Endothelial cell of umbilical vein (primary cell): ENCODE results near the gene AKT1. TPM values are rescaled to one million over a fixed set of nuclear protein-coding genes. Genes with fewer than 3 reads are reported as not detected.

Source experiments
- BruUV-seq: library from RNA; stranded (reverse); fragments of 400-500 nt; replicated peaks from 2 replicates; lab custom pipeline; 2021; lab: Mats Ljungman, UMichigan
- CTCF ChIA-PET: fragments of 300-600, 350-600 bp; sonication (Branson Sonifier 250); formaldehyde crosslinking; loops from one replicate; lab custom pipeline; 2021; ENCODE audit warnings: antibody characterized with exemption, inconsistent platforms; lab: Charles Lee
- POLR2A ChIA-PET: fragments of 300-600, 350-600 bp; sonication (Branson Sonifier 250); formaldehyde crosslinking; loops from one replicate; lab custom pipeline; 2021; ENCODE audit warnings: antibody characterized with exemption, inconsistent platforms; lab: Charles Lee
- DNase-seq: peaks from one replicate; pipeline ENCODE4 v3.0.0-alpha.2; 2011; ENCODE audit warnings: low read depth, low spot score
- FAIRE-seq: peaks from 2 replicates; lab custom pipeline; 2011; peaks lifted over from hg19 to GRCh38; lab: Jason Lieb, UNC
- H2AFZ ChIP-seq: 2 replicates; pipeline ENCODE4 v1.6.0; 2012; ENCODE audit warnings: low read depth, low read length, control low read depth, inconsistent platforms
- H3K27ac ChIP-seq: 2 replicates; pipeline ENCODE4 v1.5.1; 2011; ENCODE audit warnings: low read depth, mild to moderate bottlenecking, control low read depth, low read length, moderate library complexity; ENCODE audit not compliant: insufficient read depth
- H3K27me3 ChIP-seq, 2 experiments: 2 replicates each; pipeline versions ENCODE4 v1.6.0 to v1.6.1; 2011; ENCODE audit warnings: low read length in 2 of 2, mixed read lengths in 1 of 2; ENCODE audit not compliant: control insufficient read depth in 2 of 2, insufficient read depth in 2 of 2
- H3K36me3 ChIP-seq, 2 experiments: 2 replicates in 1 of 2; 3 replicates in 1 of 2; pipeline ENCODE4 v1.5.1; 2011; ENCODE audit warnings: low read length in 2 of 2, mild to moderate bottlenecking in 1 of 2, moderate library complexity in 1 of 2; ENCODE audit not compliant: control insufficient read depth in 2 of 2, insufficient read depth in 2 of 2; ENCODE audit errors: extremely low read depth in 1 of 2
- H3K4me1 ChIP-seq: 3 replicates; pipeline ENCODE4 v1.5.1; 2011; ENCODE audit warnings: mild to moderate bottlenecking, low read length; ENCODE audit not compliant: control insufficient read depth, insufficient read depth; ENCODE audit errors: extremely low read depth
- H3K4me2 ChIP-seq: 2 replicates; pipeline ENCODE4 v1.6.1; 2011; ENCODE audit warnings: low read length, control low read depth, mixed read lengths; ENCODE audit not compliant: insufficient read depth
- H3K4me3 ChIP-seq, 3 experiments: fragments of 200-600 bp in 1 of 3; sonication (generic), shearing (Covaris generic) in 1 of 3; replicated peaks in 1 of 3; 2 replicates each; pipeline ENCODE4 v1.5.1; 2011 to 2016; ENCODE audit warnings: control low read depth in 3 of 3, low read length in 3 of 3, mild to moderate bottlenecking in 2 of 3, inconsistent platforms in 1 of 3, low read depth in 1 of 3, moderate library complexity in 1 of 3; ENCODE audit not compliant: insufficient read depth in 1 of 3
- H3K79me2 ChIP-seq: 2 replicates; pipeline ENCODE4 v1.6.0; 2012; ENCODE audit warnings: low read length, inconsistent platforms; ENCODE audit not compliant: control insufficient read depth, insufficient read depth
- H3K9ac ChIP-seq: replicated peaks from 2 replicates; pipeline ENCODE3; 2011; ENCODE audit warnings: low read length, control low read depth; ENCODE audit not compliant: insufficient read depth; ENCODE audit errors: extremely low read depth
- H3K9me1 ChIP-seq: replicated peaks from 3 replicates; pipeline ENCODE4 v1.6.0; 2011; ENCODE audit warnings: mild to moderate bottlenecking, low read length; ENCODE audit not compliant: control insufficient read depth, insufficient read depth; ENCODE audit errors: extremely low read depth
- H3K9me3 ChIP-seq: replicated peaks from 2 replicates; pipeline ENCODE4 v1.5.1; 2012; ENCODE audit warnings: low read length, inconsistent platforms; ENCODE audit not compliant: control insufficient read depth, insufficient read depth
- H4K20me1 ChIP-seq: replicated peaks from 2 replicates; pipeline ENCODE3; 2011; ENCODE audit warnings: mild to moderate bottlenecking, low read length; ENCODE audit not compliant: control insufficient read depth, insufficient read depth; ENCODE audit errors: extremely low read depth
- CTCF ChIP-seq, 2 donors: IDR thresholded peaks; 1 replicate in 1 of 2; 2 replicates in 1 of 2; pipeline ENCODE4 v1.5.1; 2011; ENCODE audit warnings: low read length in 2 of 2, mild to moderate bottlenecking in 2 of 2, moderate library complexity in 2 of 2, control low read depth in 1 of 2, inconsistent platforms in 1 of 2, low read depth in 1 of 2; ENCODE audit not compliant: insufficient read depth in 1 of 2; ENCODE audit errors: extremely low read depth in 1 of 2
- EZH2 ChIP-seq: IDR thresholded peaks from 2 replicates; pipeline ENCODE4 v1.6.1; 2012; ENCODE audit warnings: borderline replicate concordance, low read depth, mild to moderate bottlenecking, moderate library complexity, low read length, inconsistent platforms; ENCODE audit not compliant: severe bottlenecking
- FOS ChIP-seq: IDR thresholded peaks from 2 replicates; pipeline ENCODE4 v1.6.1; 2011; ENCODE audit warnings: mild to moderate bottlenecking, low read length, moderate library complexity, borderline replicate concordance; ENCODE audit not compliant: insufficient read depth
- GATA2 ChIP-seq: IDR thresholded peaks from 2 replicates; pipeline ENCODE4 v1.7.0; 2011; ENCODE audit warnings: low read depth, mild to moderate bottlenecking, moderate library complexity, mixed read lengths, low read length; ENCODE audit not compliant: insufficient read length, insufficient read depth
- JUN ChIP-seq: IDR thresholded peaks from 2 replicates; pipeline ENCODE4 v1.6.1; 2011; ENCODE audit warnings: borderline replicate concordance, low read depth; ENCODE audit not compliant: insufficient read length, insufficient read depth
- MAX ChIP-seq: IDR thresholded peaks from 2 replicates; pipeline ENCODE4 v1.6.1; 2011; ENCODE audit not compliant: insufficient read depth, insufficient read length
- MYC ChIP-seq: IDR thresholded peaks from one replicate; pipeline ENCODE4 v1.6.1; 2011; ENCODE audit warnings: mild to moderate bottlenecking, low read depth, low read length
- POLR2A ChIP-seq: IDR thresholded peaks from 2 replicates; pipeline ENCODE4 v1.6.1; 2012; ENCODE audit warnings: low read depth, mild to moderate bottlenecking, control low read depth, low read length
- POLR2AphosphoS5 ChIP-seq: IDR thresholded peaks from 2 replicates; pipeline ENCODE4 v1.6.1; 2012; ENCODE audit warnings: low read depth, mild to moderate bottlenecking, control low read depth, low read length, moderate library complexity; ENCODE audit not compliant: insufficient read depth
- dilution Hi-C: fragments of 300-500 bp; cut with MboI; formaldehyde crosslinking; loops from one replicate; pipeline ENCODE4 v1.15.0; 2019; ENCODE audit warnings: low sequenced_read_pairs; ENCODE audit not compliant: extremely low pct_ligation_motif_present
- intact Hi-C: fragments of 100-400 bp; cut with micrococcal nuclease; formaldehyde crosslinking; loops from one replicate; pipeline ENCODE4 v1.10.0; 2022
- polyA plus RNA-seq, 4 experiments: library from polyadenylated mRNA; depleted of rRNA in 3 of 4; stranded (reverse) in 3 of 4; unstranded in 1 of 4; fragments of >200 nt; gene quantifications; 2 replicates each; pipeline versions ENCODE4 v1.2.1 to v1.2.3, GENCODE V29; 2011 to 2012; ENCODE audit warnings: missing spikeins in 1 of 4
- total RNA-seq: library from RNA; stranded (reverse); gene quantifications from 2 replicates; pipeline ENCODE4 v1.2.3, GENCODE V29; 2021

AKT1 gene
- total and polyA plus RNA-seq, 2 donors (not counting 3 experiments of a cell fraction or from before 2014, with no cell fraction given): 177 to 191 TPM

GRCh38 chr14:104734991-104735779 lies 60.4 kb downstream of the AKT1 start:
- no peaks in the 10 kb centered on the region for H3K79me2 ChIP-seq
- no peak overlapping the region for H3K4me2 ChIP-seq
- FAIRE-seq (peak; percentile 42), DNase-seq (no peak)
- dilution Hi-C loops (no loop called here), intact Hi-C loops (no loop called here)
- peak overlapping the region; percentile 64 for H3K27ac ChIP-seq
- no peaks in the 10 kb centered on the region for H3K27me3 ChIP-seq
- ChIA-PET POLR2A (interaction anchor here (1.9 kb wide), 1 partner anchor 17 kb away, joined by 6 read pairs; the partner anchor contains the start of gene SIVA1), CTCF (interaction anchor here (0.9 to 4.1 kb wide), 5 partner anchors 9 to 28 kb away, joined by 3 to 11 read pairs (median 5); no protein-coding TSS in a partner anchor)
- H3K4me1 ChIP-seq: peaks cover 19% of the 10 kb centered on the region
- BruUV-seq: no TSS peak
- H2AFZ ChIP-seq: peak overlapping the region; percentile 93
- no peaks in the 10 kb centered on the region for H3K9me3 ChIP-seq
- H3K4me3 ChIP-seq: no peak overlapping the region
- H3K9ac ChIP-seq: no peak overlapping the region
- H3K36me3 ChIP-seq: no peaks in the 10 kb centered on the region
- TF ChIP-seq EZH2: no peak
- TF ChIP-seq POLR2AphosphoS5: no peak
- TF ChIP-seq FOS: no peak
- no peak for TF ChIP-seq JUN
- TF ChIP-seq MAX: no peak
- TF ChIP-seq POLR2A: no peak
- TF ChIP-seq MYC: no peak
- TF ChIP-seq CTCF (IDR thresholded peaks at IDR 0.05; ENCODE audit: extremely low read depth in 1 of 2, insufficient read depth in 1 of 2, low read depth in 1 of 2, low read length in 2 of 2): no peak
- TF ChIP-seq GATA2: no peak
- no peaks in the 10 kb centered on the region for H3K9me1 ChIP-seq
- no peaks in the 10 kb centered on the region for H4K20me1 ChIP-seq
